ENCODE results near the gene CLIC5. TPM values are rescaled to one million over a fixed set of nuclear protein-coding genes. Genes with fewer than 3 reads are reported as not detected.

CLIC5 gene
- total RNA-seq, 1 donor from 2014 or later, result 7.6 TPM

- intact Hi-C loops (cut with DNase I), result no loop called here
- TF ChIP-seq CTCF (IDR thresholded peaks at IDR 0.05), result no peak
- Histone ChIP-seq H3K27me3 (no peaks in the 10 kb centered on the region), H3K9me3 (no peaks in the 10 kb centered on the region), H3K36me3 (no peaks in the 10 kb centered on the region), H3K4me1 (no peaks in the 10 kb centered on the region), H3K27ac (no peak overlapping the region), H3K4me3 (no peak overlapping the region)
- no peak for DNase-seq (ENCODE audit: low spot score in 2 of 2)
Measured at GRCh38 chr6:45991189-45991588, 24.5 kb downstream of the CLIC5 start.

GRCh38 chr6:45990162-45990561 lies 25.5 kb downstream of the CLIC5 start:
- Histone ChIP-seq H3K27ac (no peak overlapping the region), H3K9me3 (no peaks in the 10 kb centered on the region), H3K27me3 (no peaks in the 10 kb centered on the region), H3K36me3 (no peaks in the 10 kb centered on the region), H3K4me3 (no peak overlapping the region), H3K4me1 (no peaks in the 10 kb centered on the region)
- no peak for TF ChIP-seq CTCF (IDR thresholded peaks at IDR 0.05)
- intact Hi-C loops (cut with DNase I), result no loop called here
- no peak for DNase-seq (ENCODE audit: low spot score in 2 of 2)

GRCh38 chr6:45988635-45989034 lies 27.0 kb downstream of the CLIC5 start:
- no peak for TF ChIP-seq CTCF (IDR thresholded peaks at IDR 0.05)
- H3K4me3 ChIP-seq, result no peak overlapping the region
- H3K9me3 ChIP-seq, result no peaks in the 10 kb centered on the region
- H3K27me3 ChIP-seq, result no peaks in the 10 kb centered on the region
- H3K36me3 ChIP-seq, result no peaks in the 10 kb centered on the region
- no peak overlapping the region for H3K27ac ChIP-seq
- no peaks in the 10 kb centered on the region for H3K4me1 ChIP-seq
- intact Hi-C loops (cut with DNase I), result no loop called here
- no peak for DNase-seq (ENCODE audit: low spot score in 2 of 2)

- Histone ChIP-seq H3K4me1 (no peaks in the 10 kb centered on the region), H3K27me3 (no peaks in the 10 kb centered on the region), H3K4me3 (no peak overlapping the region), H3K9me3 (no peaks in the 10 kb centered on the region), H3K27ac (no peak overlapping the region), H3K36me3 (no peaks in the 10 kb centered on the region)
- no peak for DNase-seq (ENCODE audit: low spot score in 2 of 2)
- intact Hi-C loops (cut with DNase I), result no loop called here
- no peak for TF ChIP-seq CTCF (IDR thresholded peaks at IDR 0.05)
Measured at GRCh38 chr6:45987856-45988255, 27.8 kb downstream of the CLIC5 start.

DNA sequence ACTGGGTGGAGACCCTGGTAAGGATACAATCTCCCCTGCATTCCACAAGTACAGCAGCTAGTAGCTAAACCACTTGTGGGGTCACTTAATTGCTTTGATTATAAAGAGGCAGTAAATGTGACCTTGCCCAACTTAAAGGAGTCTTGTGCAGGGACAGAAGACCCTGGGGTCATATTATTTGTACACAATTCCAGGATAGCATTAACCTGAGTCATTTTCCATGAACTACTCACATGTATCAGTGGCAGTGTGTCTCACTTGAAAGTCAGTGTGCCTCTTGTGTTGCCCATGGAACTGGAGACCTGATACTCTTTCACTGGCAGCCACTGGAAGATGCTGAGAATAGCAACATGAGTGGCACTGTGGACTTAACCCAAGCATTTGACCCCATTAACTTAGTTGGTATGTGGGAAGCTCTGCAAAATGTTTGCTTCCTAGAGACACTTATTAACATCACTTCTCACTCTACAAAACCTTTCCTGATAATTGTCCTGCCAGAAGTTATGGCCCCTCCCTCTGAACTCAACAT lies 28.9 kb downstream of the CLIC5 start:
- Histone ChIP-seq H3K9me3 (no peaks in the 10 kb centered on the region), H3K27ac (no peak overlapping the region), H3K4me3 (no peak overlapping the region), H3K36me3 (no peaks in the 10 kb centered on the region), H3K4me1 (no peaks in the 10 kb centered on the region), H3K27me3 (no peaks in the 10 kb centered on the region)
- no peak for DNase-seq (ENCODE audit: low spot score in 2 of 2)
- TF ChIP-seq CTCF (IDR thresholded peaks at IDR 0.05), result no peak
- intact Hi-C loops (cut with DNase I), result no loop called here

All from ascending aorta (tissue), 2 donors.